Trophoblast cell (in vitro differentiated cells and primary cell): Measurements from ENCODE around the gene SYPL1.
"Not testable (repeated sequence)": the region's sequence is repeated elsewhere in the genome, so short reads cannot be mapped to it uniquely, and the experiment has no call there.

Experiments
- DNase-seq, 2 donors: peaks; one replicate each; pipeline ENCODE4 v3.0.0-alpha.2; 2016
- H2AFZ ChIP-seq: 2 replicates; pipeline ENCODE4 v1.6.1; 2013; ENCODE audit warnings: low read length, moderate library complexity, mild to moderate bottlenecking; ENCODE audit not compliant: insufficient read depth, poor library complexity
- H2AK5ac ChIP-seq: 2 replicates; pipeline ENCODE4 v1.6.1; 2013; ENCODE audit warnings: mild to moderate bottlenecking, low read length
- H2BK120ac ChIP-seq: 2 replicates; pipeline ENCODE4 v1.6.1; 2013; ENCODE audit warnings: low read length, mild to moderate bottlenecking, moderate library complexity; ENCODE audit not compliant: insufficient read depth, poor library complexity
- H2BK12ac ChIP-seq: 2 replicates; pipeline ENCODE4 v1.6.1; 2013; ENCODE audit warnings: mild to moderate bottlenecking, low read length, moderate library complexity
- H2BK5ac ChIP-seq: 2 replicates; pipeline ENCODE4 v1.6.1; 2013; ENCODE audit warnings: low read length, low read depth, moderate library complexity, mild to moderate bottlenecking; ENCODE audit not compliant: poor library complexity
- H3K14ac ChIP-seq: 2 replicates; pipeline ENCODE4 v1.6.1; 2013; ENCODE audit warnings: mild to moderate bottlenecking, low read length
- H3K18ac ChIP-seq: 2 replicates; pipeline ENCODE4 v1.6.1; 2013; ENCODE audit warnings: mild to moderate bottlenecking, low read length
- H3K23ac ChIP-seq: 2 replicates; pipeline ENCODE4 v1.6.1; 2013; ENCODE audit warnings: low read length
- H3K27ac ChIP-seq: 2 replicates; pipeline ENCODE4 v1.5.1; 2013; ENCODE audit warnings: low read depth, mild to moderate bottlenecking, inconsistent platforms, low read length, moderate library complexity
- H3K27me3 ChIP-seq: 2 replicates; pipeline ENCODE4 v1.6.1; 2013; ENCODE audit warnings: inconsistent platforms, mild to moderate bottlenecking, low read length, moderate library complexity; ENCODE audit not compliant: insufficient read depth
- H3K36me3 ChIP-seq, 2 experiments: 1 replicate in 1 of 2; 2 replicates in 1 of 2; pipeline ENCODE4 v1.6.1; 2013; ENCODE audit warnings: low read length in 2 of 2, mild to moderate bottlenecking in 2 of 2, moderate library complexity in 1 of 2; ENCODE audit not compliant: insufficient read depth in 2 of 2, control insufficient read depth in 1 of 2
- H3K4ac ChIP-seq: 2 replicates; pipeline ENCODE4 v1.6.1; 2013; ENCODE audit warnings: low read depth, mild to moderate bottlenecking, low read length, moderate library complexity
- H3K4me1 ChIP-seq, 2 experiments: 1 replicate in 1 of 2; 2 replicates in 1 of 2; pipeline ENCODE4 v1.6.1; 2013; ENCODE audit warnings: low read length in 2 of 2, mild to moderate bottlenecking in 2 of 2, moderate library complexity in 1 of 2; ENCODE audit not compliant: insufficient read depth in 2 of 2, control insufficient read depth in 1 of 2
- H3K4me2 ChIP-seq: 2 replicates; pipeline ENCODE4 v1.6.1; 2013; ENCODE audit warnings: inconsistent platforms, mild to moderate bottlenecking, low read length, moderate library complexity
- H3K4me3 ChIP-seq: 2 replicates; pipeline ENCODE4 v1.5.1; 2013; ENCODE audit warnings: mild to moderate bottlenecking, low read depth, low read length, inconsistent platforms
- H3K79me1 ChIP-seq: one replicate; pipeline ENCODE4 v1.6.1; 2013; ENCODE audit warnings: low read length
- H3K79me2 ChIP-seq: 2 replicates; pipeline ENCODE4 v1.6.1; 2013; ENCODE audit warnings: low read length, mild to moderate bottlenecking; ENCODE audit not compliant: control insufficient read depth, insufficient read depth, poor library complexity
- H3K9ac ChIP-seq: 2 replicates; pipeline ENCODE4 v1.6.1; 2013; ENCODE audit warnings: mild to moderate bottlenecking, low read length
- H3K9me3 ChIP-seq: 2 replicates; pipeline ENCODE4 v1.6.1; 2013; ENCODE audit warnings: low read depth, mild to moderate bottlenecking, control low read depth, inconsistent platforms, low read length; ENCODE audit not compliant: insufficient read depth
- H4K12ac ChIP-seq: 2 replicates; pipeline ENCODE4 v1.6.1; 2013; ENCODE audit warnings: low read depth, mild to moderate bottlenecking, low read length, moderate library complexity
- H4K8ac ChIP-seq: 2 replicates; pipeline ENCODE4 v1.6.1; 2013; ENCODE audit warnings: low read depth, mild to moderate bottlenecking, low read length, moderate library complexity
- H4K91ac ChIP-seq: one replicate; pipeline ENCODE4 v1.6.1; 2013; ENCODE audit warnings: low read depth, mild to moderate bottlenecking, low read length, moderate library complexity
- WGBS: extraction: QIAGEN DNeasy Blood & Tissue Kit; methylation state at CpG from one replicate; pipeline ENCODE4 v1.1.7; 2013; ENCODE audit warnings: missing lambda C conversion rate; ENCODE audit not compliant: insufficient read length, insufficient coverage; ENCODE audit errors: extremely low coverage; 5-methylcytosine and 5-hydroxymethylcytosine counted together

Gene SYPL1

DNA sequence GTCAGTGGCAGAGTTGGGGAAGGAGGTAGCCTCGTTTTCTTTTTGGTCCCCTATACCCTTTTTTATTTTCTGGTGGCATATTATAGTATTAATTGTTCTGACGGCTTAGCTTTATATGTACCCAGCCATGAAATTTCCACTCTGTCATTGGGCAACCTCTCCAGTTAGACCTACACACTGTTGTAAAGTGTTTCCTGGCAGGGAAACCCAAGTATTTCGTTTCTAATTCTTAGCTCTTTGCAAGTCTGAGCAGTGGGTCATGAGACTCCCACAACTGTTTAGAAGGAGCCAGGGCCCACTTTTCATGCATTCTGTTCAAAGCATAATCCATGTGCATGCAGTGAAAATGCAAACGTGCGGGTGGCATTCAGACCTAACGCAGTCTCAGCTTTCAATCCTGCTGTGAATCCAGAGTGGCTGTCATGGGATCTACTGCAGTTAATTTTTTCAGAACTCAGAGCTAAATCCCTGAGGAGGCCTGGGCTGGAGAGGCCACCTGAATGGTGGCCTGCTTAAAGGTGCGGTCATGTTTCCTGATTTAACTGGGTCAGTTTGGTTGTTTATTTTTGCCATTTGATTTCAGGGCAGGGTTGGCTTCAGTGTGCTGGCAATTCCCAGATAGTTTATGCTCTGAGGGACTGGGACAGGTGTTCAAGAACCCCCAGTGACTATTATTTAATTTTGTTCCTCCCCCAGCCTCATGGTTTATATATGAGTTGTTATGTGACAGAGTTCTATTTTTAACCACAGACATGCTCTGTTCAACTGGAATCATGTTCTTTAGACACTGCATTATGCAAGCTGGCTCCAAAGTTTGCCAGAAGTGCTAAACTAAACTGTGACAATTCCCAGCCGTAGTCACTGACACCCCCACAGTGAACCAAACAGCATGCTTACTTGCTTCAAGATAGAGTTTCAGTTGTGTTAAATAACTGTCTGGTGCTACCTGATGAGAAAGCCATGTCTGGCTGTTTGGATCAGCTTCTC lies 27.4 kb upstream of the SYPL1 start:
- H3K4ac ChIP-seq: no peak overlapping the region
- no peak overlapping the region for H3K14ac ChIP-seq
- H3K4me2 ChIP-seq: no peak overlapping the region
- H4K8ac ChIP-seq: no peak overlapping the region
- H3K4me3 ChIP-seq: no peak overlapping the region
- H3K36me3 ChIP-seq: no peaks in the 10 kb centered on the region
- DNase-seq: no peak
- H2BK12ac ChIP-seq: no peak overlapping the region
- no peaks in the 10 kb centered on the region for H3K4me1 ChIP-seq
- H3K18ac ChIP-seq: no peak overlapping the region
- H2AFZ ChIP-seq: no peak overlapping the region
- H2AK5ac ChIP-seq: no peak overlapping the region
- no peaks in the 10 kb centered on the region for H3K9me3 ChIP-seq
- no peak overlapping the region for H3K27ac ChIP-seq
- WGBS: no CpG with 5 or more reads among the region's 8 CpGs
- no peaks in the 10 kb centered on the region for H3K79me1 ChIP-seq
- no peaks in the 10 kb centered on the region for H3K79me2 ChIP-seq
- H4K91ac ChIP-seq: no peak overlapping the region
- H3K23ac ChIP-seq: no peak overlapping the region
- H4K12ac ChIP-seq: no peak overlapping the region
- H3K9ac ChIP-seq: no peak overlapping the region
- H2BK5ac ChIP-seq: no peak overlapping the region
- no peaks in the 10 kb centered on the region for H3K27me3 ChIP-seq
- no peak overlapping the region for H2BK120ac ChIP-seq

DNA sequence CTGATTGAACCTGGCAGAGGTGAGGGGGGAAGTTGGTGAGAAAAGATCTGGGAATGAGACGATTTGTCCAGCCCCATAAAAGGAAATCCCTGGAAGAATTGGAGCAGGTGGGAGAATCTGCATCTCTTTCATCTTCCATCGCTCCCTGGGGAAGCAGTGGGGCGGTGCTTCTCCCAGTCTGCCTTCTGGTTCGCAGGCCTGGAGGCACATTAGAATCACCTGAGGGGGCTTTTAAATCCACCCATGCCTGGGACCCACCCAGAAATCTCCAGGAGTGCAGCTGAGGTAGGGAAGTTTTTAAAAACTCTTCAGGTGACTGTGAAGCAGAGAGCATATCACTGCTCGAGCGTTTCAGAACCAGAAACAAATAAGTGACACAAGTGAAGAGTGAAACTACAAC lies 26.7 kb upstream of the SYPL1 start:
- no CpG with 5 or more reads among the region's 6 CpGs for WGBS
- no peak overlapping the region for H3K27ac ChIP-seq
- H3K14ac ChIP-seq: no peak overlapping the region
- H3K79me2 ChIP-seq: no peaks in the 10 kb centered on the region
- H2AFZ ChIP-seq: no peak overlapping the region
- H3K18ac ChIP-seq: no peak overlapping the region
- no peaks in the 10 kb centered on the region for H3K79me1 ChIP-seq
- H3K4me2 ChIP-seq: no peak overlapping the region
- no peaks in the 10 kb centered on the region for H3K36me3 ChIP-seq
- no peak overlapping the region for H3K9ac ChIP-seq
- no peak overlapping the region for H2BK5ac ChIP-seq
- no peaks in the 10 kb centered on the region for H3K27me3 ChIP-seq
- H2BK12ac ChIP-seq: no peak overlapping the region
- no peak overlapping the region for H3K4me3 ChIP-seq
- no peak overlapping the region for H2BK120ac ChIP-seq
- no peak overlapping the region for H3K4ac ChIP-seq
- H3K4me1 ChIP-seq: no peaks in the 10 kb centered on the region
- no peak overlapping the region for H4K8ac ChIP-seq
- H2AK5ac ChIP-seq: no peak overlapping the region
- H3K9me3 ChIP-seq: no peaks in the 10 kb centered on the region
- H4K91ac ChIP-seq: no peak overlapping the region
- H3K23ac ChIP-seq: no peak overlapping the region
- DNase-seq: no peak
- no peak overlapping the region for H4K12ac ChIP-seq

DNA sequence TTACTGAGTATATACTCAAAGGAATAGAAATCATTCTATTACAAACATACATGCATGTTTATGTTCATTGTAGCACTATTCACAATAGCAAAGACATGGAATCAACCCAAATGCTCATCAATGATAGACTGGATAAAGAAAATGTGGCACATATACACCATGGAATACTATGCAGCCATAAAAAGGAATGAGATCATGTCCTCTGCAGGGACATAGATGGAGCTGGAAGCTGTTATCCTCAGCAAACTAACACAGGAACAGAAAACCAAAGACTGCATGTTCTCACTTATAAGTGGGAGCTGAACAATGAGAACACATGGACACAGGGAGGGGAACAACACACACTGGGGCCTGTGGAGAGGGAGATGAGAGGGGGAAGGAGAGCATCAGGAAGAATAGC lies 26.1 kb upstream of the SYPL1 start:
- not testable (repeated sequence) for H2BK12ac ChIP-seq, H3K36me3 ChIP-seq, H3K9ac ChIP-seq, H3K23ac ChIP-seq, H3K9me3 ChIP-seq, H3K4me2 ChIP-seq, H2BK5ac ChIP-seq, H3K79me1 ChIP-seq, H4K12ac ChIP-seq, H4K91ac ChIP-seq, H4K8ac ChIP-seq, H3K4me1 ChIP-seq, H3K27ac ChIP-seq, H2AK5ac ChIP-seq, H3K18ac ChIP-seq, H3K27me3 ChIP-seq, DNase-seq, H3K14ac ChIP-seq, H2AFZ ChIP-seq, H3K4ac ChIP-seq, H2BK120ac ChIP-seq, H3K79me2 ChIP-seq, H3K4me3 ChIP-seq

DNA sequence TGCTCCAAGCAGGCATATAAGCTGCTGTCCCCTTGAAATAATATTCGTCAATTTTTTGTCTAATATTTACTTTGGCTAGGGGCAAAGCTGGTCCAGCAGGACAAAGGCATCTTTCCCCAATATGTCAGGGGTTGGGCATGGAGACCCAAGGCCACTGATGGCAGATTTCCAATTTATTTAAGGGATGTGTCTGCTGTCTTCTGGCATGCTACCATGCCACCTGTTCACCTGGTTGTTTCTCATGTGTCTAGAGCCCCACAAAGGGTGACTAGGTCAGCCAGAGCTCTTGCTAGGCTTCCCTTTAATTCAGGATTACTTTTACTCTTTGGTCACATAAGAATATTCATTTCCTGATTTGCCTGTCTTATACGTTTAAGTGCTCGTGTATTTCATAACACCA lies 22.1 kb upstream of the SYPL1 start:
- Histone ChIP-seq H3K9me3 (no peaks in the 10 kb centered on the region), H3K79me2 (no peaks in the 10 kb centered on the region), H2BK5ac (no peak overlapping the region), H4K12ac (no peak overlapping the region), H2AK5ac (no peak overlapping the region), H4K8ac (no peak overlapping the region), H3K18ac (no peak overlapping the region), H3K4me1 (no peaks in the 10 kb centered on the region), H3K14ac (no peak overlapping the region), H2BK12ac (no peak overlapping the region), H3K9ac (no peak overlapping the region), H3K4me3 (no peak overlapping the region), H3K4me2 (no peak overlapping the region), H2AFZ (no peak overlapping the region), H3K27me3 (no peaks in the 10 kb centered on the region), H3K36me3 (no peaks in the 10 kb centered on the region), H4K91ac (no peak overlapping the region), H3K27ac (no peak overlapping the region), H3K4ac (no peak overlapping the region), H2BK120ac (no peak overlapping the region), H3K79me1 (no peaks in the 10 kb centered on the region), H3K23ac (no peak overlapping the region)
- no CpG with 5 or more reads among the region's 3 CpGs for WGBS
- DNase-seq: no peak
